Measurements from ENCODE around the gene CUTA. TPM values are rescaled to one million over a fixed set of nuclear protein-coding genes. Genes with fewer than 3 reads are reported as not detected.
A peak's percentile ranks its signal among the peaks of the same experiment; 100 is the strongest.

Gene CUTA
- total RNA-seq, 1 experiment from 2014 or later: 132 TPM

- no peak for DNase-seq (ENCODE audit: extremely low read depth, low read depth)
These were observed 22.2 kb upstream of the CUTA start for GRCh38 chr6:33439956-33440648.

- no peak for DNase-seq (ENCODE audit: extremely low read depth, low read depth)
These were observed 21.2 kb upstream of the CUTA start for GRCh38 chr6:33438978-33439594.

DNA sequence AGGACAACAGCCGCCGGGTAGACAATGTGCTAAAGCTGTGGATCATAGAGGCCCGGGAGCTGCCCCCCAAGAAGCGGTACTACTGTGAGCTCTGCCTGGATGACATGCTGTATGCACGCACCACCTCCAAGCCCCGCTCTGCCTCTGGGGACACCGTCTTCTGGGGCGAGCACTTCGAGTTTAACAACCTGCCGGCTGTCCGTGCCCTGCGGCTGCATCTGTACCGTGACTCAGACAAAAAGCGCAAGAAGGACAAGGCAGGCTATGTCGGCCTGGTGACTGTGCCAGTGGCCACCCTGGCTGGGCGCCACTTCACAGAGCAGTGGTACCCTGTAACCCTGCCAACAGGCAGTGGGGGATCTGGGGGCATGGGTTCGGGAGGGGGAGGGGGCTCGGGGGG, 19.8 kb upstream of the CUTA start:
- no peak for DNase-seq (ENCODE audit: extremely low read depth, low read depth)

- DNase-seq (ENCODE audit: extremely low read depth, low read depth): no peak
These were observed 17.1 kb upstream of the CUTA start for GRCh38 chr6:33434961-33435360.

DNA sequence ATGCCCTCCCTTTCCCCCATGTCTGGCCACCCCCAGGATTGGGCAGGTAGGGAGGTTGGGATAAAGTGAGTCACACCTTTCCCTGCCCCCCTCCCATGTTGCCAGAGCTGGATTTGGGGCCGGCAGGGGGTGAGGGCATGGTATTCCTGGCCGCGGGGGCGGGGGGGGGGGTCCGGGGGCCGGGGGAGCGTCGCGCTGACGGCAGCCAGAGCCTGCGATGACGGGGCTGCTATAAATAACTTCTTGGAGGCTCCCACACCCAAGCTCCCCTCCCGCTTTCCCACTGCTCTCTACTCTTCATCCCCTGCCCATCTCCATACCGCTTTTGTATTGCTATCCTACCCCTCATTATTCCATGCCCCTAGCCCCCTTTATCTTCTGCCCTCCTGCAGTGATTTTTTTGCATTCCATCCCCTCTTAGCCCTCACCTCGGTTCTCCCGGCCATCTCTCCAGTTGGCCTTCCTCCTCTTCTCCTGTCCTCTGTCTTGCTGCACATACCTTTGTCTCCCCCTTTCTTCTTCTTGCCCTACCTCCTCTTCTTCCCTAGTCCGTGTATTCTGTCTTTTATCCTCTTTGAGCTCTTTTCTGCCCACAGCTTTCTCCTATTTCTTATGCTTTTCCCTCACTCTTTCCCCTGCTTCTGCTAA, 15.8 kb upstream of the CUTA start:
- DNase-seq (ENCODE audit: extremely low read depth, low read depth): no peak

DNA sequence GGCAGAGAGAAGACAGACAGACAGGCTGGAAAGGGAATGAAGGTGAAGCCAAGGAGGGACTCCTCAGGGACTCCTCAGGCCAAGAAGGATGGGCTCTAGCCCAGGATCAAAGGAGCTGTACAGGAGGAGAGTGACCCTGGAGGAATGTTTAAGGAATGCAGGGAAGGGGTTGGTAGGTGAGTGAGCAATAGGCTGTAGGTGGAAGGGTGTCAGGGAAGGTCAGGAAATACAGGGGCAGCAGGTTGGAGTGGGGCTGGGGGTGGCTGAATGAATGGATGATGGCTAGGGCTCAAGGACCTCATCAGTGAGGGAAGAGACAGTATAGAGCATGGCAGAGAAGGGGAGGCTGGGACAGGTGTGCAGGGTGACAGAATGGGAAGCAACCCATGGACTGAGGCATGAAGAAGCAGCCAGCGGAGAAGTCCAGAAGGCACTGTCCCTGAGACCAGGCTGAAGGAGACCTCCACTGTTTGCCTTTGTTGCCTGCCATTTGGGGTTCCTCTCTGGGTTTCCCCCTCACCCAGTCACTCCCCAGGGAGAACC, 15.2 kb upstream of the CUTA start:
- no peak for DNase-seq (ENCODE audit: extremely low read depth, low read depth)

DNA sequence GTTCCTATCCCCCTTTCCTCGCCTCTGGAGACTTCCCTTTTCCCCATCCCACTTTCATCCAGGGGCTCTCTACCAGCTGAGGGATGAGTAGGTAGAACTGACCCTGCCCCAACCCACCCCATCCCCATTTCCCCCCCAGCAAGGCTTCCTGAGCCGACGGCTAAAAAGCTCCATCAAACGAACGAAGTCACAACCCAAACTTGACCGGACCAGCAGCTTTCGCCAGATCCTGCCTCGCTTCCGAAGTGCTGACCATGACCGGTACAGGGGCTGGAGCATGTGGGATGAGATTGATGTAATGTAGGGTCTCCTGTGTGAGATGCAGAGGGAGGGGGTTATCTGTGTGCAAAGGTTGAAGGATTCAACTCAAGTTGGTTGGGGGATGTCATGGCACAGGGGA, 14.6 kb upstream of the CUTA start:
- DNase-seq (ENCODE audit: extremely low read depth, low read depth): no peak

GRCh38 chr6:33431880-33432541, 14.1 kb upstream of the CUTA start:
- DNase-seq (ENCODE audit: extremely low read depth, low read depth): no peak

- DNase-seq (ENCODE audit: extremely low read depth, low read depth): no peak
These were observed 13.3 kb upstream of the CUTA start for GRCh38 chr6:33430991-33431879.

GRCh38 chr6:33430334-33430733, 12.4 kb upstream of the CUTA start:
- no peak for DNase-seq (ENCODE audit: extremely low read depth, low read depth)

- DNase-seq (ENCODE audit: extremely low read depth, low read depth): no peak
These were observed 11.8 kb upstream of the CUTA start for GRCh38 chr6:33429750-33430052.

DNA sequence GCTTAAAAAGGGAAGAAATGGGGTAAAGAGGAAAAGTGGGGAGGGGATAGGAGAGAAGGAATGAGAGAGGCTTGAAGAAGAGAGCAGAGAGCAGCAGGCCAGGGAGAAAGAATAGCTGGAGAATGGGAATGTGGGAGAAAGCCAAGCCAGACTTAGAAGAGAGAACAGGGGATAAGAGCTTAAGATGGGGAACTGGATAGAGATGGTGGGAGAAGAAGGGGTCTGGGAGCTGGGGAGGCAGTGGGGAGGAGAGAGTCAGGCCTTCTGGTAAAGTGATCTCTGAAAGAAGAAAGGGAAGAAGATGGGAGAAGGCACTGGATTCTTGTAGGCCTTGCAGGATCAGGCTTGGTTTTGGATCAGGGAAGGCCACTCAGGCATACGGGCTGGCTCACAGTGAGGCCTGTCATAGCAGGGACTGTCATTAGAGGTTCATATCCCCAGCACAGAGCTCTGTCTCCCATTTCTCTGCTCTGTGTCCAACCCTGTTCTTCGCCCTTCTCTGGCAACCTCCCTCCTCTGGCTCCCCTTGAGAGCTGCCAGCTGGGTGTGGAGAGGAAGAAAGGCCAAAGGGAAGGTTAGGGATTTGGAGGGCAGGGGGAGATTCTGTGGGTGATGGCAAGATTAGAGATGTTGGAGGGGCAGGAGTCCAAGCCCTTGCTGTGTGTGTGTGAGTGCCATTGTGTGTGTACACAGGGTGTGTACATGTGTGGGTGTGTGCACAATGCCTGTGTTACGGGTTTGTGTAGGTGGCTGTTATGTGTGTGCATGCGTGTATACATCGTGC, 11.3 kb upstream of the CUTA start:
- no peak for DNase-seq (ENCODE audit: extremely low read depth, low read depth)

- no peak for DNase-seq (ENCODE audit: extremely low read depth, low read depth)
These were observed 10.5 kb upstream of the CUTA start for GRCh38 chr6:33428224-33428965.

DNA sequence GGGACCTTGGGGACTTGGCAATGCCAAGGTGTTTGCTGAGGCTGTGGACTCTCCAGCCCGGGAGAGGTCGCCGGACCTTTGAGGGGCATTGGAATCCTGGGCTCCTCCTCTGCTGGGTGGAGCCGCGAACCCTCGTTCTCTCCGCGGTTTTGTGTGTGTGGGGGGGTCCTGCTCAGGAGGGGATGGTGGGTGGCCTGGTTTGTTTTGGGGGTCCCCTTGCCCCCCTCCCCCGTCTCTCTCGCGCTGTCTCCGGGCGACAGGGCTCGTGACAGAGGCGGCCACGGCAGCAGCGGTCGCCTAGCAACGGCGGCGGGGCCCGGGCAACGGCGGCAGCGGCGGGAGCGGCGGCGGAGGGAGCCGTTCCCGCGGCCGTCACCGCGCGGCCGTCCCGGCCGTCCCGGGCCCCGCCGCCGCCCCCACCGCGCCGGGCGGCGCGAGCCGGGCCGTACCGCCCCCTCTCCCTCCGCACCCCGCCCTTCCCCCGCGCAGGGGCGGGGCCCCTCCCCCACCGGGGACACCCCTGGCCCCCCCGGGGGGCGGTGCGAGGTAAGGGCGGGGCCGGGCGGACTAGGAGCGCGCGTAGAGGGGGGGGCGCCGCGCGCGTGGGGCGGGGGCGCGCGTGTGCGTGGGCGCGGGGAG, 9.8 kb upstream of the CUTA start:
- no peak for DNase-seq (ENCODE audit: extremely low read depth, low read depth)

GRCh38 chr6:33426590-33427511, 8.9 kb upstream of the CUTA start:
- DNase-seq (ENCODE audit: extremely low read depth, low read depth): no peak

GRCh38 chr6:33425668-33426577, 8.0 kb upstream of the CUTA start:
- DNase-seq (ENCODE audit: extremely low read depth, low read depth): peak; percentile 81
